Measurements from ENCODE around the gene C2orf76. TPM values are rescaled to one million over a fixed set of nuclear protein-coding genes. Genes with fewer than 3 reads are reported as not detected.
"Not testable (repeated sequence)": the region's sequence is repeated elsewhere in the genome, so short reads cannot be mapped to it uniquely, and the experiment has no call there.

C2orf76 gene
- total RNA-seq, 1 experiment from 2014 or later, result 10.2 TPM

DNA sequence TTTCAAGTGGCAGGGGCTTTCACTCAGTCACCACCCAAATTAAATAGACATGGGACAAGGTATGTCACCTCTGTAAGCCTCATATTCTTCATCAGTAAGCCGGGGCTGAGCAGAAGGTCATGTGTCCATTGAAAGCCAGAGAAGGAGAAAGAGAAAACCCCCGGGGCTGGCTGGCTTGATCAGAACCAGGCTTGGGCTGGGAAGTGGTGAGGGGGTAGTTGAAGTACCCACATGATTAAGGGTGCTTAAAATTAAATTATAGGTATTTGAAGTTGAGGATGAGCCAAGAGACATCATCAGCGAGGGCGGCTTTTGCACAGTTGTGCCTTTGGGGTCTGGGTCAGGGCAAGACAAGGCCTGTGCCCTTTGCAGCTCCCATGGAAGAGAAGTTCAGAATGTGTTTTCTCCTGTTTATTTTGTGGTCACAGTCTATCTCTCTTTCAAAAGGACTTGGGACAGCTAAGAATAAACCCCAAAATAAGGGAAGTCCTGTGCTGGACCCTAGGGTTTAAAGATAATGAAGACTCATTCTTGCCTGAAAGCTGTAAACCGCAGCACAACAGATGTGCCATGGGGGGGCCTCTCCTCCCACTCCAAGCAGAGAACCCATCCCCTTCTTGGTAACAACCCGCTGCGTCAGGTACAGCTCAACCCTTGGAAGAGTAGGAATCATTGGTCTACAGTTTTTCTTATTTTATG lies 10.8 kb upstream of the C2orf76 start:
- DNase-seq (no peak), ATAC-seq (no peak)
- Histone ChIP-seq H3K9me2 (replicated peaks; ENCODE audit: low read length) (no peaks in the 10 kb centered on the region), H3K9ac (ENCODE audit: low read length) (no peak overlapping the region), H3K27me3 (ENCODE audit: low read length) (no peaks in the 10 kb centered on the region), H3K36me3 (ENCODE audit: low read depth, low read length) (peaks cover 12% of the 10 kb centered on the region), H3K27ac (ENCODE audit: low read length) (no peak overlapping the region), H3K4me3 (ENCODE audit: low read length) (no peak overlapping the region), H2AFZ (ENCODE audit: low read length) (no peak overlapping the region), H3K9me3 (ENCODE audit: low read length) (no peaks in the 10 kb centered on the region), H3K4me2 (ENCODE audit: low read length) (no peak overlapping the region), H4K20me1 (ENCODE audit: low read length) (no peaks in the 10 kb centered on the region), H3K4me1 (ENCODE audit: insufficient read depth, low read length) (no peaks in the 10 kb centered on the region), H3K79me2 (ENCODE audit: low read length) (no peaks in the 10 kb centered on the region), H3F3A (ENCODE audit: low read length, unreplicated experiment) (no peaks in the 10 kb centered on the region)
- intact Hi-C loops (cut with micrococcal nuclease), result no loop called here
- POLR2A ChIA-PET (ENCODE audit: unreplicated experiment), result no interaction called here
- CTCF ChIA-PET, result no interaction called here
- BruUV-seq (replicated peaks), result no TSS peak
- TF ChIP-seq EZH2phosphoT487 (IDR thresholded peaks at IDR 0.05; ENCODE audit: borderline replicate concordance, low read length) (no peak), EZH2 (IDR thresholded peaks at IDR 0.05; ENCODE audit: low read length, unreplicated experiment) (no peak)
- TF ChIP-seq, protein P1, sequence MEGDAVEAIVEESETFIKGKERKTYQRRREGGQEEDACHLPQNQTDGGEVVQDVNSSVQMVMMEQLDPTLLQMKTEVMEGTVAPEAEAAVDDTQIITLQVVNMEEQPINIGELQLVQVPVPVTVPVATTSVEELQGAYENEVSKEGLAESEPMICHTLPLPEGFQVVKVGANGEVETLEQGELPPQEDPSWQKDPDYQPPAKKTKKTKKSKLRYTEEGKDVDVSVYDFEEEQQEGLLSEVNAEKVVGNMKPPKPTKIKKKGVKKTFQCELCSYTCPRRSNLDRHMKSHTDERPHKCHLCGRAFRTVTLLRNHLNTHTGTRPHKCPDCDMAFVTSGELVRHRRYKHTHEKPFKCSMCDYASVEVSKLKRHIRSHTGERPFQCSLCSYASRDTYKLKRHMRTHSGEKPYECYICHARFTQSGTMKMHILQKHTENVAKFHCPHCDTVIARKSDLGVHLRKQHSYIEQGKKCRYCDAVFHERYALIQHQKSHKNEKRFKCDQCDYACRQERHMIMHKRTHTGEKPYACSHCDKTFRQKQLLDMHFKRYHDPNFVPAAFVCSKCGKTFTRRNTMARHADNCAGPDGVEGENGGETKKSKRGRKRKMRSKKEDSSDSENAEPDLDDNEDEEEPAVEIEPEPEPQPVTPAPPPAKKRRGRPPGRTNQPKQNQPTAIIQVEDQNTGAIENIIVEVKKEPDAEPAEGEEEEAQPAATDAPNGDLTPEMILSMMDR (conservative IDR thresholded peaks at IDR 0.05; ENCODE audit: low read depth, low read length), result no peak

DNA sequence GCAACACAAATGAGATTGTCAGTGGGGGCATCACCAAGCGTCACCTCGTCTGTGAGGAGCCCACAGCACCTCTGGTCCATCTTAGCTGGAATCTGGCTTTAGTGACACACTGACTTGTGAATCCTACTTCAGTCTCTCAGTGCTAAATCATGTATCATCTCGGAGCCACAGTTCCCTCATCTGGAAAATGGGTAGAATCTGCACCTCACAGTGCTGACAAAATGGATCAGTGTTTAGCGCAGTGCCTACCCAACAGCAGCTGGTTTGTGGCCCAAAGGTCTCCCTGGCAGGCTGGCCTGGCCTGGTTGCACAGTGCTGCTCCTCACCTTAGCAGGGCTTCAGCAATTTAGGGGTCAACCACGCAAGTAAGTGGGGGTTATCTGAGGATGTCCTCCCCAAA lies 10.2 kb upstream of the C2orf76 start:
- no TSS peak for BruUV-seq (replicated peaks)
- TF ChIP-seq EZH2 (IDR thresholded peaks at IDR 0.05; ENCODE audit: low read length, unreplicated experiment) (no peak), EZH2phosphoT487 (IDR thresholded peaks at IDR 0.05; ENCODE audit: borderline replicate concordance, low read length) (no peak)
- TF ChIP-seq, protein P1 (conservative IDR thresholded peaks at IDR 0.05; ENCODE audit: low read depth, low read length), result no peak
- no peaks in the 10 kb centered on the region for H3K27me3 ChIP-seq (ENCODE audit: low read length)
- no peak overlapping the region for H2AFZ ChIP-seq (ENCODE audit: low read length)
- H3F3A ChIP-seq (ENCODE audit: low read length, unreplicated experiment), result no peaks in the 10 kb centered on the region
- intact Hi-C loops (cut with micrococcal nuclease), result no loop called here
- H3K79me2 ChIP-seq (ENCODE audit: low read length), result no peaks in the 10 kb centered on the region
- no peak overlapping the region for H3K27ac ChIP-seq (ENCODE audit: low read length)
- H4K20me1 ChIP-seq (ENCODE audit: low read length), result no peaks in the 10 kb centered on the region
- H3K9ac ChIP-seq (ENCODE audit: low read length), result no peak overlapping the region
- H3K36me3 ChIP-seq (ENCODE audit: low read depth, low read length), result peaks cover 18% of the 10 kb centered on the region
- H3K4me1 ChIP-seq (ENCODE audit: insufficient read depth, low read length), result no peaks in the 10 kb centered on the region
- no peak overlapping the region for H3K4me3 ChIP-seq (ENCODE audit: low read length)
- no peak for DNase-seq
- CTCF ChIA-PET, result no interaction called here
- POLR2A ChIA-PET (ENCODE audit: unreplicated experiment), result no interaction called here
- no peak overlapping the region for H3K4me2 ChIP-seq (ENCODE audit: low read length)
- no peaks in the 10 kb centered on the region for H3K9me3 ChIP-seq (ENCODE audit: low read length)
- ATAC-seq, result no peak
- no peaks in the 10 kb centered on the region for H3K9me2 ChIP-seq (replicated peaks; ENCODE audit: low read length)

- H3K4me1 ChIP-seq (ENCODE audit: insufficient read depth, low read length); POLR2A ChIA-PET (ENCODE audit: unreplicated experiment): not testable (repeated sequence)
Observed at GRCh38 chr2:119376406-119376805, 9.8 kb upstream of the C2orf76 start.

GRCh38 chr2:119373907-119374745 lies 7.5 kb upstream of the C2orf76 start:
- intact Hi-C loops (cut with micrococcal nuclease); DNase-seq; H3K4me1 ChIP-seq (ENCODE audit: insufficient read depth, low read length); H3F3A ChIP-seq (ENCODE audit: low read length, unreplicated experiment); CTCF ChIA-PET; H3K27ac ChIP-seq (ENCODE audit: low read length); ATAC-seq; H3K9me2 ChIP-seq (replicated peaks; ENCODE audit: low read length); H3K4me3 ChIP-seq (ENCODE audit: low read length); H3K27me3 ChIP-seq (ENCODE audit: low read length); H4K20me1 ChIP-seq (ENCODE audit: low read length); H3K79me2 ChIP-seq (ENCODE audit: low read length); H3K9ac ChIP-seq (ENCODE audit: low read length); BruUV-seq (replicated peaks); POLR2A ChIA-PET (ENCODE audit: unreplicated experiment); H2AFZ ChIP-seq (ENCODE audit: low read length); H3K4me2 ChIP-seq (ENCODE audit: low read length); H3K9me3 ChIP-seq (ENCODE audit: low read length): not testable (repeated sequence)
- peaks cover 42% of the 10 kb centered on the region for H3K36me3 ChIP-seq (ENCODE audit: low read depth, low read length)

More at GRCh38 chr2:119376406-119376805, 9.8 kb upstream of the C2orf76 start:
- H4K20me1 ChIP-seq (ENCODE audit: low read length); ATAC-seq; H2AFZ ChIP-seq (ENCODE audit: low read length); H3K4me3 ChIP-seq (ENCODE audit: low read length); intact Hi-C loops (cut with micrococcal nuclease); H3K9me2 ChIP-seq (replicated peaks; ENCODE audit: low read length); H3K79me2 ChIP-seq (ENCODE audit: low read length); H3F3A ChIP-seq (ENCODE audit: low read length, unreplicated experiment); CTCF ChIA-PET; H3K9ac ChIP-seq (ENCODE audit: low read length); H3K9me3 ChIP-seq (ENCODE audit: low read length); H3K27me3 ChIP-seq (ENCODE audit: low read length); H3K4me2 ChIP-seq (ENCODE audit: low read length); H3K27ac ChIP-seq (ENCODE audit: low read length); DNase-seq; BruUV-seq (replicated peaks): not testable (repeated sequence)
- H3K36me3 ChIP-seq (ENCODE audit: low read depth, low read length), result peaks cover 22% of the 10 kb centered on the region

Measured in PC-3 (cell line).